NT2/D1 (cell line): Measurements from ENCODE around the gene TMEM270.
"Not testable (repeated sequence)": the region's sequence is repeated elsewhere in the genome, so short reads cannot be mapped to it uniquely, and the experiment has no call there.

Experiments used
- DNase-seq: peaks from one replicate; pipeline ENCODE4 v3.0.0-alpha.2; 2011; ENCODE audit warnings: low read depth, low spot score
- H3K27me3 ChIP-seq: 2 replicates; pipeline ENCODE4 v1.6.0; 2011; ENCODE audit warnings: mild to moderate bottlenecking; ENCODE audit not compliant: insufficient read length, insufficient read depth
- H3K36me3 ChIP-seq: 2 replicates; pipeline ENCODE4 v1.6.1; 2011; ENCODE audit warnings: mild to moderate bottlenecking, low read length, mixed read lengths; ENCODE audit not compliant: insufficient read depth, insufficient read length
- H3K4me1 ChIP-seq: 2 replicates; pipeline ENCODE4 v1.5.1; 2011; ENCODE audit not compliant: insufficient read depth, insufficient read length
- H3K4me3 ChIP-seq: 2 replicates; pipeline ENCODE4 v1.5.1; 2011; ENCODE audit warnings: low read depth; ENCODE audit not compliant: insufficient read length
- H3K9ac ChIP-seq: 2 replicates; pipeline ENCODE4 v1.6.0; 2011; ENCODE audit warnings: low read depth; ENCODE audit not compliant: insufficient read length
- H3K9me3 ChIP-seq: 2 replicates; pipeline ENCODE4 v1.5.1; 2011; ENCODE audit warnings: mild to moderate bottlenecking, low read length; ENCODE audit not compliant: insufficient read depth
- SUZ12 ChIP-seq: IDR thresholded peaks from 2 replicates; pipeline ENCODE4 v1.6.1; 2011; ENCODE audit not compliant: insufficient read length, insufficient read depth; ENCODE audit errors: extremely low read depth
- YY1 ChIP-seq: IDR thresholded peaks from 2 replicates; pipeline ENCODE4 v1.6.1; 2011; ENCODE audit not compliant: insufficient read length, insufficient read depth
- ZNF274 ChIP-seq: IDR thresholded peaks from 2 replicates; pipeline ENCODE4 v1.6.1; 2011; ENCODE audit warnings: mild to moderate bottlenecking, low read depth, low read length

The TMEM270 gene

DNA sequence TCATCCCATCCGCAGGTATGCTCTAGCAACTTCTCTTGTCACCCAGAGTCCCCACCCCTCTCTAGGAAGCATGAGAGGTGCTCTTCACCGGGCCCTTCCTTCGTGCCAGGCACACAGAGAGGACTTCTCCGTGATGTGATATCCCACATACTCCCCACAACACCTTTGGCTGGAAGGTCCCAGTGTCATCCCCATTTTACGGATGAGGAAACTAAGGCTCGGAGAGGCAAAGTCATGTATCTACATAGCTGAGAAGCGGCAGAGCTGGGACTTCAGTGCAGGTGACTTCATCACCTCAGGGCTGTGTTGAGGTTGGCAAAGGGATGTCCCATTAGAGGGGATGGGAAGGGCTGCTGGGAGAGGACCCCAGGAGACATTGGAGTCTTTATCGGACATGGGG is 15.4 kb downstream of the TMEM270 start:
- H3K27me3 ChIP-seq = no peaks in the 10 kb centered on the region
- H3K9ac ChIP-seq = no peak overlapping the region
- peaks cover 11% of the 10 kb centered on the region for H3K4me1 ChIP-seq
- no peak for DNase-seq
- TF ChIP-seq ZNF274 (no peak), YY1 (no peak), SUZ12 (no peak)
- no peak overlapping the region for H3K4me3 ChIP-seq
- no peaks in the 10 kb centered on the region for H3K9me3 ChIP-seq
- no peaks in the 10 kb centered on the region for H3K36me3 ChIP-seq

DNA sequence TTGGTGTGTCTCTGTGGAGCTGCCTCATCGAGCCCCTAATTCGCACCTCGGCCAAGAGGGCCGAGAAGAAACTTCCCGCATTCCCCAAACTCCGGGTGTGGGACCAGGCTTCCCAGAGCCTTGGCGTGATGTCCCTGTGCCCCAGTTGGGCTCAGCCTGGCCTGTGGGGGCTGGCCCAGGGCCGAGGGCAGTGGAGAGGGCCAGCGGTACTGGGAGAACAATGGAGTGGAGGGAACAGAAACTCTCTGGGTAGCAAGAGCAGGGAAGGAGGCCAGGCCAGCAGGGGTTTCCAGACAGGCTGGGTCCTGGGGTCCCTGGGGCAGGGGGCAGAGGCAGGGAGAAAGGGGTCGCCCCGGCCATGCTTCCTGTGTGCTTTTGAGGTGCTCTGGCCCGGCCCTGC is 16.0 kb downstream of the TMEM270 start:
- no peak overlapping the region for H3K4me3 ChIP-seq
- no peaks in the 10 kb centered on the region for H3K9me3 ChIP-seq
- no peaks in the 10 kb centered on the region for H3K36me3 ChIP-seq
- no peak overlapping the region for H3K9ac ChIP-seq
- peaks cover 9% of the 10 kb centered on the region for H3K4me1 ChIP-seq
- H3K27me3 ChIP-seq = no peaks in the 10 kb centered on the region
- DNase-seq = no peak
- TF ChIP-seq SUZ12 (no peak), YY1 (no peak), ZNF274 (no peak)

DNA sequence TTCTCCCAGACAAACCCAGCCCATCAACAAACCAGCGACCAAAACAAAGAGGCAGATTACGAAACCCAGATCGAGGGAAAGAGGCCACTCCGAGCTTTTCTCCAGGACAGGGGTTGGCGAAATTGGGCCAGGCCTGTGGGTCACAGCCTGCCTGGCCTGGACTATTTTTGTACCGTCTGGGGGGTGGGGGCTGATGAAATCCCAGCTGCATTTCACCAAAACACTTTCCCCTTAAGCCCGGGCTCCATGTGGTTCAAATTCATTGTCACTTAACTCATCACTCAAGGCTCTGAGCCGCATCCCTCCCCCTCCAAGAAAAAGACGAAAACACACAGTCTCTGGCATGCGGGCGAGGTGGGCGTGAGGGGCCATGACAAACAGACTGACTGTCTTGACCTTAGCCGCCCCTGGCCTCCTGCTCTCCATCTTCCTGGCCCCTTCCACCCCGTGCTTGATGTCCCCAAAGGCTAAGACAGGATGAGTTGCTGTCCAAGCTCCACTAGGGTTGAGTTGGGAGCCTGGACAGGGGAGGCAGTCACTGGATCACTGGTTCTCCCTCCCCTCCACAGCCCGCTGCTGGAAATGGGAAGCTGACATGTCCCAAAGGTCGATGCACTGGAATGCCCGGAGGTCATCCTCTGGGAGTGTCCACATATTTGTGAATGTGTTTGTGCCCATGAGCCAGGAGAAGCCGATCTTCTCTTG is 19.2 kb downstream of the TMEM270 start:
- no peaks in the 10 kb centered on the region for H3K36me3 ChIP-seq
- H3K9ac ChIP-seq = no peak overlapping the region
- peaks cover 9% of the 10 kb centered on the region for H3K4me1 ChIP-seq
- no peak for DNase-seq
- H3K27me3 ChIP-seq = no peaks in the 10 kb centered on the region
- TF ChIP-seq ZNF274 = no peak
- TF ChIP-seq SUZ12 = no peak
- TF ChIP-seq YY1 = no peak
- H3K9me3 ChIP-seq = no peaks in the 10 kb centered on the region
- H3K4me3 ChIP-seq = no peak overlapping the region

DNA sequence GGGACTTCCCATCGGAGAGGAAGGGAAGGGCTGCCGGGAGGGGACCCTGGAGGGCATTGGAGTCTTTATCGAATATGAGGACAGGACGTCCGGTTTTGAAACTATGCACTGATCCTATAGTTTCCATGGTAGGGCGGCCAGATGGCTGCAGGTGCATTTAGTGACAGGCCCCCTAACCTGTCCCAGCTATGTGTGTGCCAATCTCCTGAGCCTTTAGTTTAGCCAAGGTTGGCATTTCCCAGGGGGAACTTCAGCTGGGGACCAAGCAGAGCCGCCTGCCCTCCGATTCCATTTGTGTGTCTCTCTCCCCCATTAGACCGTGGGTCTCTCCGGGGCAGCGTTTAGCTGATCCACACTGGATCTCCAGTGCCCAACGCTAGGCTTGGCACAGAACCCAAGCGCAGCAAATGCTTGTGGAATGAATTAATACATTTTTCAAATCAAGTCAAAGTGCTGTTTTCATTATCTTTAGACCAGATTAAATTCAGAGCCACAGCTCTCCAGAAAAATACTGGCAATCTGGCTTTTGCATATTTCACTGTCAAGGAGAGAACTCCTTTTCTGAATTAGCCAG is 19.9 kb downstream of the TMEM270 start:
- TF ChIP-seq YY1 (no peak), SUZ12 (no peak), ZNF274 (no peak)
- Histone ChIP-seq H3K4me1 (peaks cover 9% of the 10 kb centered on the region), H3K27me3 (no peaks in the 10 kb centered on the region), H3K36me3 (no peaks in the 10 kb centered on the region), H3K9ac (no peak overlapping the region), H3K9me3 (no peaks in the 10 kb centered on the region), H3K4me3 (no peak overlapping the region)
- DNase-seq = no peak

DNA sequence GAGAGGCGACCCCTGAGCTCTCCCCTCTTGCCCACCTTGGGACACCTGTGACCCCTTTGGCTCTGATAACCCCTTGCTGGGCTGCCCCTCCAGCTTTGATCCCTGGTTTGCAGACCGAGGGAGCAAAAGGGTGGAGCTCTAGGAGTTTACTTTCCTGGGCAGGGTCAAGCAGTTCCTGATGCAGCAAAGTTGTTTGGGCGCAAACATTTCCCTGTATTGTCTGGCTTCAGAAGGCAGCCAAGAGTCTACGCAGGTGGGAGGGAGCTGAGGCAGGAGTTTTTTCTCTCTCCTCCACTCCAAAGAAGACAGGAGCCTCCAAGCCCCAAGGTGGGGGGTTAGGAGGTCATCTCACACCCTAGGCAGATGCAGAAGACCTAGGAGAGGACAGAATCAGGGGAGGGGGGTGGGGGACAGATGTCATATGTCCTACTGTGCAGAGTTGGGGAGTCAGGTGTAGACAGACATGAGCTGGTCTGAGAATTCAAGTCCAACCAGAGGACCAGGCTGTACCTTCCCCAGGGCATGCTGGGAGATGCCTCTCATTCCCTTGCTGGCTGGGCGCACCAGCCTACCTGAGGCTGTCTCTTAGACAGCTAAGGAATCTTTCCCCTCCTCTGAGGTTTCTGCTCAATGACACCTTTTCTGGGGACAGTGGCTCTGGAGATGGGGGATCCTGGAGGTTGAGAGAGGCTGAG is 20.5 kb downstream of the TMEM270 start:
- no peaks in the 10 kb centered on the region for H3K36me3 ChIP-seq
- DNase-seq = no peak
- H3K4me3 ChIP-seq = no peak overlapping the region
- H3K27me3 ChIP-seq = no peaks in the 10 kb centered on the region
- TF ChIP-seq YY1 (no peak), SUZ12 (no peak), ZNF274 (no peak)
- no peak overlapping the region for H3K9ac ChIP-seq
- no peaks in the 10 kb centered on the region for H3K9me3 ChIP-seq
- peaks cover 11% of the 10 kb centered on the region for H3K4me1 ChIP-seq

DNA sequence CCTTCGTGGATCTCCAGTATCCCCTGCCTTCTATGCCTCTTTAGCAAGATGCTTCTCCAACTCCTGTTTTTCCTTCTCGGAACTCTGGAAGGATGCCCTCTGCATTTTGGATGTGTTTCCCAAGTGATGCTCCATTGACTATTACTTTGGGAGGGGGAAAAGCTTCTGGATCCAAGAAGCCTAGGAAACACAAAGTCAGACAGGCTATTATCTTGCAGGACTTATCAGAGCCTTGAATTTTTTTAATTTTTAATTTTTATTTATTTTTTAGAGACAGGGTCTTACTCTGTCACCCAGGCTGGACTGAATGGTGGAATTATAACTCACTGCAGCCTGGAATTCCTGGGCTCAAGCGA is 21.1 kb downstream of the TMEM270 start:
- no peaks in the 10 kb centered on the region for H3K9me3 ChIP-seq
- H3K36me3 ChIP-seq = no peaks in the 10 kb centered on the region
- peaks cover 3% of the 10 kb centered on the region for H3K27me3 ChIP-seq
- no peak overlapping the region for H3K9ac ChIP-seq
- TF ChIP-seq SUZ12 (no peak), YY1 (no peak), ZNF274 (no peak)
- H3K4me1 ChIP-seq = peaks cover 11% of the 10 kb centered on the region
- DNase-seq = no peak
- H3K4me3 ChIP-seq = no peak overlapping the region

DNA sequence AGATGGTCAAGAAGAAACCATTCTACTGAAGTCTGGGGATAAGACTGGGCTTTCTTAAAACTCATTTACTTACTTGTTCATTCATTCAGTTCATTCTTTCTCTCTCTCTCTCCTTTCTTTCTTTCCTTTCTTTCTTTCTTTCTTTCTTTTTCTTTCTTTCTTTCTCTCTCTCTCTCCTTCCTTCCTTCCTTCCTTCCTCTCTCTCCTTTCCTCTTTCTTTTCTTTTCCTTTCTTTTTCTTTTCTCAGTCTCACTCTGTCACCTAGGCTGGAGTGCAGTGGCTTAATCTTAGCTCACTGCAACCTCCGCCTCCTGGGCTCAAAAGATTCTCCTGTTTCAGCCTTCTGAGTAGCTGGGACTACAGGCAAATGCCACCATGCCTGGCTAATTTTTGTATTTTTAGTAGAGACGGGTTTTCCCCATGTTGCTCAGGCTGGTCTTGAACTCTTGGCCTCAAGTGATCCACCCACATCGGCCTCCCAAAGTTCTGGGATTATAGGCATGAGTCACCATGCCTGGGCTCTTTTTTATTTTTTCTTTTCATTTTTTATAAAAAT is 24.0 kb downstream of the TMEM270 start:
- not testable (repeated sequence) for H3K9me3 ChIP-seq, H3K9ac ChIP-seq, H3K4me3 ChIP-seq, DNase-seq, H3K4me1 ChIP-seq, H3K36me3 ChIP-seq, H3K27me3 ChIP-seq
